Measurements from ENCODE around the gene FSCN2.

DNA sequence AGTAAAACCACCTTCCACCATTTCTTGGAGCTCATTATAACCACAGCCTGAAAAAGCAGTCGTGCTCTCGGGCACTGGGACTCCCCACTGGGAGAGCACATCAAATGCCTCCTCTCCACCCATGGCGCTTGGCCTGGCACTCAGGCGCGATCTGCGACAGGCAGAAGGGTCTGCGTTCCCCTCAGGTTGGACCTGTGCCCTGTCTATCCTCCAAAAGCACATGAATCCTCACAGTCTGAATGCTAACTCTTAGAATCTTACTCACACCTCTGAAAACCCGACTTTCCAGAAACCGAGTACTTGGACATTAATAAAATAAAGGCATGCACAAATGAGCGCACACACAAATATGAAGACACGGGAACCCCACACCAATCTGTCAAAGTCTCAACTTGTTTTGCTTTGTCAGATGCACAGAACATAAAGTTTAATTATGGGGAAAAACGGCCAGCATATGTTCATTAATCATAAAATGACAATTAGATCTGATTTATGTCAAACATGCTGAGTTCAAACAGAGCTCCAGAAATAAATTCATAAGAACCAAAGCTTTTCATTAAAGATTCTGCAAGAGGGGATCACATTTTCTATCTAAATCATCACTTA lies 44.5 kb downstream of the FSCN2 start:
- TF ChIP-seq, protein P1, sequence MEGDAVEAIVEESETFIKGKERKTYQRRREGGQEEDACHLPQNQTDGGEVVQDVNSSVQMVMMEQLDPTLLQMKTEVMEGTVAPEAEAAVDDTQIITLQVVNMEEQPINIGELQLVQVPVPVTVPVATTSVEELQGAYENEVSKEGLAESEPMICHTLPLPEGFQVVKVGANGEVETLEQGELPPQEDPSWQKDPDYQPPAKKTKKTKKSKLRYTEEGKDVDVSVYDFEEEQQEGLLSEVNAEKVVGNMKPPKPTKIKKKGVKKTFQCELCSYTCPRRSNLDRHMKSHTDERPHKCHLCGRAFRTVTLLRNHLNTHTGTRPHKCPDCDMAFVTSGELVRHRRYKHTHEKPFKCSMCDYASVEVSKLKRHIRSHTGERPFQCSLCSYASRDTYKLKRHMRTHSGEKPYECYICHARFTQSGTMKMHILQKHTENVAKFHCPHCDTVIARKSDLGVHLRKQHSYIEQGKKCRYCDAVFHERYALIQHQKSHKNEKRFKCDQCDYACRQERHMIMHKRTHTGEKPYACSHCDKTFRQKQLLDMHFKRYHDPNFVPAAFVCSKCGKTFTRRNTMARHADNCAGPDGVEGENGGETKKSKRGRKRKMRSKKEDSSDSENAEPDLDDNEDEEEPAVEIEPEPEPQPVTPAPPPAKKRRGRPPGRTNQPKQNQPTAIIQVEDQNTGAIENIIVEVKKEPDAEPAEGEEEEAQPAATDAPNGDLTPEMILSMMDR (conservative IDR thresholded peaks at IDR 0.05), result no peak
- TF ChIP-seq ZFX (IDR thresholded peaks at IDR 0.05), result no peak
